HL-60 (cell line): ENCODE data around the gene DPP6.

Source experiments
- DNase-seq, 2 experiments: peaks; one replicate each; pipeline ENCODE4 v3.0.0-alpha.2; 2010 to 2020; ENCODE audit warnings: low read depth in 1 of 2, low spot score in 1 of 2
- H3K27ac ChIP-seq: fragments of 250-450 bp; sonication (Bioruptor Pico); replicated peaks from 2 replicates; pipeline ENCODE4 v1.5.1; 2020; ENCODE audit warnings: mild to moderate bottlenecking, moderate library complexity
- H3K27me3 ChIP-seq: fragments of 250-450 bp; sonication (Bioruptor Pico); 2 replicates; pipeline ENCODE4 v1.5.1; 2021; ENCODE audit warnings: mild to moderate bottlenecking, moderate library complexity; ENCODE audit not compliant: insufficient read depth, poor library complexity, severe bottlenecking
- H3K4me3 ChIP-seq: replicated peaks from 2 replicates; pipeline ENCODE4 v1.5.1; 2011; ENCODE audit warnings: mild to moderate bottlenecking, control low read depth, low read length; ENCODE audit not compliant: insufficient read depth
- CTCF ChIP-seq: IDR thresholded peaks from one replicate; pipeline ENCODE4 v1.5.1; 2011; ENCODE audit warnings: low read length, control low read depth, inconsistent platforms; ENCODE audit not compliant: insufficient read depth
- GABPA ChIP-seq: IDR thresholded peaks from 2 replicates; pipeline ENCODE4 v1.6.1; 2012; ENCODE audit warnings: low read depth
- POLR2AphosphoS5 ChIP-seq: IDR thresholded peaks from 2 replicates; pipeline ENCODE4 v1.6.1; 2012; ENCODE audit warnings: low read depth
- REST ChIP-seq: IDR thresholded peaks from 2 replicates; pipeline ENCODE4 v1.6.1; 2012; ENCODE audit warnings: low read depth; ENCODE audit not compliant: insufficient replicate concordance
- SPI1 ChIP-seq: IDR thresholded peaks from 2 replicates; pipeline ENCODE4 v1.6.1; 2012; ENCODE audit warnings: low read depth, mild to moderate bottlenecking, borderline replicate concordance

The DPP6 gene

GRCh38 chr7:154441811-154442210 is 389.6 kb downstream of the DPP6 start:
- Histone ChIP-seq H3K27ac (no peak overlapping the region), H3K4me3 (no peak overlapping the region), H3K27me3 (no peaks in the 10 kb centered on the region)
- TF ChIP-seq POLR2AphosphoS5 = no peak
- TF ChIP-seq GABPA = no peak
- TF ChIP-seq REST = no peak
- TF ChIP-seq CTCF = no peak
- TF ChIP-seq SPI1 = no peak
- DNase-seq = no peak

- no peak for DNase-seq
- Histone ChIP-seq H3K27me3 (no peaks in the 10 kb centered on the region), H3K4me3 (no peak overlapping the region), H3K27ac (no peak overlapping the region)
- TF ChIP-seq REST (no peak), GABPA (no peak), CTCF (no peak), SPI1 (no peak), POLR2AphosphoS5 (no peak)
These were observed 390.7 kb downstream of the DPP6 start for GRCh38 chr7:154442939-154443338.

GRCh38 chr7:154450451-154450850 is 398.3 kb downstream of the DPP6 start:
- no peak for TF ChIP-seq SPI1
- no peak for TF ChIP-seq CTCF
- no peak for TF ChIP-seq REST
- no peak for TF ChIP-seq POLR2AphosphoS5
- TF ChIP-seq GABPA = no peak
- no peak for DNase-seq

More at GRCh38 chr7:154450451-154450850, 398.3 kb downstream of the DPP6 start:
- no peak overlapping the region for H3K4me3 ChIP-seq
- H3K27ac ChIP-seq = no peak overlapping the region
- H3K27me3 ChIP-seq = no peaks in the 10 kb centered on the region
